ENCODE measurements around the gene TRIP10. TPM values are rescaled to one million over a fixed set of nuclear protein-coding genes. Genes with fewer than 3 reads are reported as not detected.

The TRIP10 gene
- polyA plus RNA-seq, 1 donor from 2014 or later = 0.76 TPM

- TF ChIP-seq REST (IDR thresholded peaks at IDR 0.05; ENCODE audit: borderline replicate concordance) (no peak), EP300 (conservative IDR thresholded peaks at IDR 0.05; ENCODE audit: poor library complexity, severe bottlenecking) (no peak), CTCF (IDR thresholded peaks at IDR 0.05; ENCODE audit: poor library complexity, severe bottlenecking) (no peak), TAF1 (IDR thresholded peaks at IDR 0.05; ENCODE audit: low read depth) (no peak), RAD21 (conservative IDR thresholded peaks at IDR 0.05) (no peak), POLR2AphosphoS5 (IDR thresholded peaks at IDR 0.05) (no peak), MXI1 (conservative IDR thresholded peaks at IDR 0.05; ENCODE audit: poor library complexity, severe bottlenecking) (no peak), SMC3 (conservative IDR thresholded peaks at IDR 0.05; ENCODE audit: poor library complexity) (no peak), EZH2 (IDR thresholded peaks at IDR 0.05; ENCODE audit: borderline replicate concordance, insufficient read depth, low read length, poor library complexity, severe bottlenecking) (no peak)
- Histone ChIP-seq H3K9me2 (ENCODE audit: insufficient read depth, low read length) (no peaks in the 10 kb centered on the region), H3K4me2 (ENCODE audit: low read length) (no peak overlapping the region), H4K20me1 (ENCODE audit: insufficient read depth) (no peaks in the 10 kb centered on the region), H2AFZ (ENCODE audit: low read depth, low read length) (no peak overlapping the region), H3K27me3 (ENCODE audit: insufficient read depth, low read depth, low read length) (no peaks in the 10 kb centered on the region), H3K27ac (ENCODE audit: low read length) (no peak overlapping the region), H3K36me3 (ENCODE audit: insufficient read depth, low read length) (no peaks in the 10 kb centered on the region), H3F3A (ENCODE audit: insufficient read depth, low read length, poor library complexity, severe bottlenecking) (no peaks in the 10 kb centered on the region), H3K79me2 (replicated peaks; ENCODE audit: insufficient read depth, low read length) (no peaks in the 10 kb centered on the region), H3K9me3 (ENCODE audit: low read length) (no peaks in the 10 kb centered on the region), H3K4me3 (ENCODE audit: low read length) (no peak overlapping the region), H3K9ac (ENCODE audit: low read length) (no peak overlapping the region)
Observed at GRCh38 chr19:6776999-6777398, 37.5 kb downstream of the TRIP10 start.

- Histone ChIP-seq H3K79me2 (replicated peaks; ENCODE audit: insufficient read depth, low read length) (no peaks in the 10 kb centered on the region), H3K4me3 (ENCODE audit: low read length) (no peak overlapping the region), H3K9me2 (ENCODE audit: insufficient read depth, low read length) (no peaks in the 10 kb centered on the region), H3K4me2 (ENCODE audit: low read length) (no peak overlapping the region), H3K9me3 (ENCODE audit: low read length) (no peaks in the 10 kb centered on the region), H3K9ac (ENCODE audit: low read length) (no peak overlapping the region), H3F3A (ENCODE audit: insufficient read depth, low read length, poor library complexity, severe bottlenecking) (no peaks in the 10 kb centered on the region), H3K27me3 (ENCODE audit: insufficient read depth, low read depth, low read length) (no peaks in the 10 kb centered on the region), H4K20me1 (ENCODE audit: insufficient read depth) (no peaks in the 10 kb centered on the region), H3K36me3 (ENCODE audit: insufficient read depth, low read length) (no peaks in the 10 kb centered on the region), H2AFZ (ENCODE audit: low read depth, low read length) (no peak overlapping the region), H3K27ac (ENCODE audit: low read length) (no peak overlapping the region)
- TF ChIP-seq POLR2AphosphoS5 (IDR thresholded peaks at IDR 0.05) (no peak), SMC3 (conservative IDR thresholded peaks at IDR 0.05; ENCODE audit: poor library complexity) (no peak), TAF1 (IDR thresholded peaks at IDR 0.05; ENCODE audit: low read depth) (no peak), REST (IDR thresholded peaks at IDR 0.05; ENCODE audit: borderline replicate concordance) (no peak), CTCF (IDR thresholded peaks at IDR 0.05; ENCODE audit: poor library complexity, severe bottlenecking) (no peak), EZH2 (IDR thresholded peaks at IDR 0.05; ENCODE audit: borderline replicate concordance, insufficient read depth, low read length, poor library complexity, severe bottlenecking) (no peak), MXI1 (conservative IDR thresholded peaks at IDR 0.05; ENCODE audit: poor library complexity, severe bottlenecking) (no peak)
Observed at GRCh38 chr19:6777434-6777833, 38.0 kb downstream of the TRIP10 start.
